K562 (cell line): ENCODE measurements around the gene PA2G4. TPM values are rescaled to one million over a fixed set of nuclear protein-coding genes. Genes with fewer than 3 reads are reported as not detected.

ENCODE experiments used
- ATAC-seq: fragments of 200-7000 bp; cut with Tn5 transposase; 3 replicates; pipeline ENCODE4 v1.9.1; 2020; ENCODE audit warnings: moderate library complexity
- BruUV-seq: library from RNA; stranded (reverse); fragments of 400-500 nt; replicated peaks from 2 replicates; lab custom pipeline; 2021; lab: Mats Ljungman, UMichigan
- CTCF ChIA-PET: fragments of 300-600 bp; formaldehyde crosslinking; extraction: SDS; loops from one replicate; lab custom pipeline; 2021; ENCODE audit warnings: low intra/inter-chr PET ratio; lab: Yijun Ruan, JAX
- POLR2A ChIA-PET: fragments of 300-600, 350-650 bp; sonication (Branson Sonifier 250); formaldehyde crosslinking; extraction: SDS; loops from one replicate; lab custom pipeline; 2021; ENCODE audit warnings: antibody characterized with exemption, inconsistent platforms; lab: Yijun Ruan, JAX
- DNase-seq, 4 experiments: peaks; one replicate each; pipeline versions ENCODE4 v3.0.0 to v3.0.0-alpha.2; 2011 to 2018; ENCODE audit warnings: low spot score in 3 of 4, mixed read lengths in 3 of 4; ENCODE audit errors: extremely low read depth in 1 of 4
- FAIRE-seq: peaks from 2 replicates; lab custom pipeline; 2011; peaks lifted over from hg19 to GRCh38; lab: Jason Lieb, UNC
- H2AFZ ChIP-seq: 2 replicates; pipeline ENCODE4 v1.6.0; 2011; ENCODE audit warnings: low read depth, low read length, control low read depth, inconsistent platforms
- H3K27ac ChIP-seq: fragments of 200-600 bp; 3 replicates; pipeline ENCODE4 v1.8.0; 2011; ENCODE audit warnings: low read depth, mild to moderate bottlenecking, control low read depth, inconsistent platforms, low read length, moderate library complexity, mixed read lengths; ENCODE audit errors: extremely low read depth
- H3K27me3 ChIP-seq, 2 experiments: fragments of 300-600 bp in 1 of 2; 2 replicates in 1 of 2; 3 replicates in 1 of 2; pipeline versions ENCODE4 v1.6.0 to v1.8.0; 2011; ENCODE audit warnings: inconsistent platforms in 2 of 2, low read length in 2 of 2, mild to moderate bottlenecking in 1 of 2, mixed read lengths in 1 of 2, moderate library complexity in 1 of 2; ENCODE audit not compliant: control insufficient read depth in 2 of 2, insufficient read depth in 2 of 2
- H3K36me3 ChIP-seq: fragments of 300-600 bp; 3 replicates; pipeline ENCODE4 v1.8.0; 2011; ENCODE audit warnings: mild to moderate bottlenecking, low read length, inconsistent platforms; ENCODE audit not compliant: control insufficient read depth, insufficient read depth
- H3K4me1 ChIP-seq, 2 experiments: fragments of 200-600 bp in 1 of 2; replicated peaks in 1 of 2; 2 replicates in 1 of 2; 3 replicates in 1 of 2; pipeline versions ENCODE4 v1.5.1 to v1.8.0; 2011; ENCODE audit warnings: inconsistent platforms in 2 of 2, low read length in 2 of 2, mild to moderate bottlenecking in 1 of 2, mixed read lengths in 1 of 2, moderate library complexity in 1 of 2; ENCODE audit not compliant: control insufficient read depth in 2 of 2, insufficient read depth in 2 of 2
- H3K4me2 ChIP-seq: 2 replicates; pipeline ENCODE4 v1.6.1; 2011; ENCODE audit warnings: low read length, control low read depth, inconsistent platforms, mixed read lengths; ENCODE audit not compliant: insufficient read depth
- H3K4me3 ChIP-seq: fragments of 200-600 bp; sonication (generic), shearing (Covaris generic); 2 replicates; pipeline ENCODE4 v1.5.1; 2016; ENCODE audit warnings: control low read depth, inconsistent platforms
- H3K79me2 ChIP-seq: fragments of 200-600 bp; 3 replicates; pipeline ENCODE4 v1.8.0; 2011; ENCODE audit warnings: low read length, inconsistent platforms; ENCODE audit not compliant: control insufficient read depth, insufficient read depth
- H3K9ac ChIP-seq, 2 experiments: 2 replicates each; pipeline versions ENCODE4 v1.6.0 to v1.6.1; 2011; ENCODE audit warnings: low read depth in 2 of 2, low read length in 2 of 2, control low read depth in 1 of 2, inconsistent platforms in 1 of 2, mild to moderate bottlenecking in 1 of 2, mixed read lengths in 1 of 2; ENCODE audit not compliant: insufficient read depth in 1 of 2
- H3K9me1 ChIP-seq: one replicate; pipeline ENCODE4 v1.6.0; 2011; ENCODE audit warnings: inconsistent platforms, mild to moderate bottlenecking, low read length, moderate library complexity; ENCODE audit not compliant: control insufficient read depth, insufficient read depth
- H3K9me3 ChIP-seq: replicated peaks from 2 replicates; pipeline ENCODE4 v1.5.1; 2011; ENCODE audit warnings: low read depth, low read length, inconsistent platforms; ENCODE audit not compliant: control insufficient read depth, insufficient read depth
- H4K20me1 ChIP-seq: replicated peaks from 2 replicates; pipeline ENCODE4 v1.6.1; 2011; ENCODE audit warnings: low read length, inconsistent platforms, mixed read lengths; ENCODE audit not compliant: control insufficient read depth, insufficient read depth
- JUN ChIP-seq, 2 experiments: sonication (generic) in 1 of 2; formaldehyde crosslinking in 1 of 2; IDR thresholded peaks; 2 replicates each; pipeline versions ENCODE4 v1.6.1 to v1.8.0; 2012 to 2022; ENCODE audit warnings: borderline replicate concordance in 2 of 2, mild to moderate bottlenecking in 2 of 2, improper control_type of control experiment in 1 of 2, low read depth in 1 of 2, low read length in 1 of 2, missing genetic modification reagents in 1 of 2
- POLR2G ChIP-seq: fragments of 200-400 bp; formaldehyde crosslinking; IDR thresholded peaks from 2 replicates; pipeline ENCODE4 v1.6.1; 2017; ENCODE audit warnings: low read depth, mild to moderate bottlenecking, antibody characterized with exemption, low read length, moderate library complexity
- RBFOX2 ChIP-seq: fragments of 200-400 bp; formaldehyde crosslinking; IDR thresholded peaks from 2 replicates; pipeline ENCODE4 v1.6.1; 2017; ENCODE audit warnings: low read depth, mild to moderate bottlenecking, low read length, moderate library complexity
- ZNF316 ChIP-seq: fragments of 450-650 bp; IDR thresholded peaks from 2 replicates; pipeline ENCODE4 v1.6.1; 2016
- ZNF561 ChIP-seq: fragments of 450-650 bp; formaldehyde crosslinking; conservative IDR thresholded peaks from 2 replicates; pipeline ENCODE4 v1.4.0; 2020; ENCODE audit warnings: mild to moderate bottlenecking, moderate library complexity
- ZNF740 ChIP-seq, 3 experiments: fragments of 200-800 bp in 1 of 3; sonication (Bioruptor generic) in 1 of 3; sonication (generic) in 1 of 3; formaldehyde crosslinking in 1 of 3; IDR thresholded peaks; 2 replicates each; pipeline versions ENCODE4 v1.6.1 to v1.8.0; 2016 to 2022; ENCODE audit warnings: mild to moderate bottlenecking in 2 of 3, missing compliant biosample characterization in 2 of 3, missing genetic modification characterization in 2 of 3, missing genetic modification reagents in 1 of 3
- WGBS: fragments of 100-300 bp; shearing (Covaris generic); methylation state at CpG from one replicate; pipeline ENCODE4 v1.1.6; 2016; ENCODE audit warnings: low coverage, mixed read lengths; ENCODE audit not compliant: insufficient coverage; ENCODE audit errors: missing lambda C conversion rate; 5-methylcytosine and 5-hydroxymethylcytosine counted together
- in situ Hi-C: fragments of 300-500 bp; cut with MboI; formaldehyde crosslinking; loops from 4 replicates; pipeline ENCODE4 v1.15.0; 2018; ENCODE audit warnings: inconsistent platforms, mixed read lengths
- intact Hi-C: fragments of 100-400 bp; cut with micrococcal nuclease; formaldehyde crosslinking; loops from 2 replicates; pipeline ENCODE4 v1.14.2; 2022
- polyA plus RNA-seq, 8 experiments: library from polyadenylated mRNA; depleted of rRNA in 4 of 8; stranded (reverse) in 5 of 8; unstranded in 3 of 8; fragments of >200 nt; fragmentation: Nextera tagmentation in 2 of 8; fragmentation: Illumina TruSeq in 1 of 8; extraction: Ambion mirVana in 2 of 8; extraction: Trizol in 1 of 8; gene quantifications; 2 replicates each; pipeline versions ENCODE4 v1.2.1 to v1.2.3, GENCODE V29; 2011 to 2014; ENCODE audit warnings: inconsistent platforms in 1 of 8, missing spikeins in 1 of 8
- total RNA-seq, 7 experiments: library from RNA; depleted of rRNA in 6 of 7; stranded (reverse); fragments of >200 nt in 6 of 7; fragmentation: Illumina TruSeq in 2 of 7; extraction: Trizol in 2 of 7; gene quantifications; 2 replicates each; pipeline versions ENCODE4 v1.2.1 to v1.2.3, GENCODE V29; 2011 to 2021; ENCODE audit warnings: low replicate concordance in 1 of 7
- TF ChIP-seq, protein P1 (sequence below): fragments of 250-450 bp; sonication (Bioruptor Pico); IDR thresholded peaks from 2 replicates; pipeline ENCODE4 v1.9.0; 2021; ENCODE audit warnings: mild to moderate bottlenecking, inconsistent platforms

Gene PA2G4
- total and polyA plus RNA-seq, 9 of the 15 experiments (the other 6 are each of a cell fraction or from before 2014, with no cell fraction given), result 230 to 925 (median 638) TPM

DNA sequence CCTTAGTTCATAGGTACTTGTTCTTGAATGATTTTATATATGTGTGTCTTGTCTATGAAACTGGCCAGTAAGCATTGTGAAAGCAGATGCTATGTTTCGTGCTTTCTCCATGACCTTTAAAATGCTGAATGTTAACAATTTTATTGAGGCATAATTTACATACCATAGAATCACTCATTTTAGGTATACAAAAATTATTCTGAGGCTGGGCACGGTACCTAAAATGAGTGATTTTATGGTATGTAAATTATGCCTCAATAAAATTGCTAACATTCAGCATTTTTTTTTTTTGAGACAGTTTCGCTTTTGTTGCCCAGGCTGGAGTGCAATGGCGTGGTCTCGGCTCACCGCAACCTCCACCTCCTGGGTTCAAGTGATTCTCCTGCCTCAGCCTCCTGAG is 30.5 kb downstream of the PA2G4 start:
- Histone ChIP-seq H2AFZ (no peak overlapping the region), H3K36me3 (peaks cover 96% of the 10 kb centered on the region)
- in situ Hi-C loops, result no loop called here

GRCh38 chr12:56137853-56138571 is 33.7 kb downstream of the PA2G4 start:
- Histone ChIP-seq H4K20me1 (no peaks in the 10 kb centered on the region; the same call in 1 of the 2 replicates), H2AFZ (no peak overlapping the region), H3K9me1 (no peaks in the 10 kb centered on the region), H3K4me1 (no peaks in the 10 kb centered on the region; a peak in 1 of 5 replicates), H3K4me3 (no peak overlapping the region), H3K36me3 (peaks cover 92% of the 10 kb centered on the region), H3K79me2 (peaks cover 8% of the 10 kb centered on the region; the same call in 1 of the 3 replicates), H3K27me3 (no peaks in the 10 kb centered on the region), H3K4me2 (no peak overlapping the region), H3K27ac (no peak overlapping the region), H3K9ac (no peak overlapping the region; a peak in 1 of 4 replicates), H3K9me3 (no peaks in the 10 kb centered on the region)
- BruUV-seq, result no TSS peak
- no peak for DNase-seq
- peak; percentile 56; the same call in 1 of the 2 replicates for TF ChIP-seq POLR2G
- no peak for TF ChIP-seq ZNF561
- peak; percentile 71 for TF ChIP-seq RBFOX2
- 0 out of 2 replicates have a peak, but pooled peaks have one; percentile 23 for TF ChIP-seq ZNF740 (CRISPR knock-in tag; IDR thresholded peaks at IDR 0.05)
- no peak for TF ChIP-seq ZNF740 (tag; IDR thresholded peaks at IDR 0.05)
- TF ChIP-seq, protein P1, sequence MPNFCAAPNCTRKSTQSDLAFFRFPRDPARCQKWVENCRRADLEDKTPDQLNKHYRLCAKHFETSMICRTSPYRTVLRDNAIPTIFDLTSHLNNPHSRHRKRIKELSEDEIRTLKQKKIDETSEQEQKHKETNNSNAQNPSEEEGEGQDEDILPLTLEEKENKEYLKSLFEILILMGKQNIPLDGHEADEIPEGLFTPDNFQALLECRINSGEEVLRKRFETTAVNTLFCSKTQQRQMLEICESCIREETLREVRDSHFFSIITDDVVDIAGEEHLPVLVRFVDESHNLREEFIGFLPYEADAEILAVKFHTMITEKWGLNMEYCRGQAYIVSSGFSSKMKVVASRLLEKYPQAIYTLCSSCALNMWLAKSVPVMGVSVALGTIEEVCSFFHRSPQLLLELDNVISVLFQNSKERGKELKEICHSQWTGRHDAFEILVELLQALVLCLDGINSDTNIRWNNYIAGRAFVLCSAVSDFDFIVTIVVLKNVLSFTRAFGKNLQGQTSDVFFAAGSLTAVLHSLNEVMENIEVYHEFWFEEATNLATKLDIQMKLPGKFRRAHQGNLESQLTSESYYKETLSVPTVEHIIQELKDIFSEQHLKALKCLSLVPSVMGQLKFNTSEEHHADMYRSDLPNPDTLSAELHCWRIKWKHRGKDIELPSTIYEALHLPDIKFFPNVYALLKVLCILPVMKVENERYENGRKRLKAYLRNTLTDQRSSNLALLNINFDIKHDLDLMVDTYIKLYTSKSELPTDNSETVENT (CRISPR knock-in tag), result no peak
- no peak; the same call in 2 of the 3 replicates for ATAC-seq
- intact Hi-C loops, result no loop called here
- 96% methylated on average over 14 of the region's 14 CpGs for WGBS
- ChIA-PET CTCF (no interaction called here), POLR2A (interaction anchor here (0.8 to 1.5 kb wide), 5 partner anchors 9 to 133 kb away, joined by 3 to 7 read pairs (median 3); partner anchors contain the start of gene ZC3H10)
- in situ Hi-C loops, result no loop called here
- FAIRE-seq, result no peak

More for the DNA sequence above, 30.5 kb downstream of the PA2G4 start:
- H3K9me3 ChIP-seq, result no peaks in the 10 kb centered on the region
- no TSS peak for BruUV-seq
- H4K20me1 ChIP-seq, result no peaks in the 10 kb centered on the region; the same call in none of the 2 replicates
- peaks cover 34% of the 10 kb centered on the region for H3K79me2 ChIP-seq
- ChIA-PET CTCF (no interaction called here), POLR2A (interaction anchor here (0.9 to 1.6 kb wide), 2 partner anchors 9 to 14 kb away, joined by 3 to 6 read pairs; no protein-coding TSS in a partner anchor)
- peaks cover 6% of the 10 kb centered on the region for H3K9me1 ChIP-seq
- FAIRE-seq (no peak), DNase-seq (no peak), ATAC-seq (no peak)
- no peak overlapping the region for H3K9ac ChIP-seq
- peaks cover 6 to 8% of the 10 kb centered on the region in 2 experiments; a peak in 3 of 5 replicates for H3K4me1 ChIP-seq
- no peak overlapping the region for H3K4me3 ChIP-seq
- intact Hi-C loops, result no loop called here
- H3K27me3 ChIP-seq, result no peaks in the 10 kb centered on the region
- H3K4me2 ChIP-seq, result no peak overlapping the region
- H3K27ac ChIP-seq, result no peak overlapping the region
- 95% methylated on average over 6 of the region's 6 CpGs for WGBS
- TF ChIP-seq JUN (IDR thresholded peaks at IDR 0.05; ENCODE audit: borderline replicate concordance, low read depth, low read length), result no peak
- no peak for TF ChIP-seq JUN (CRISPR knock-in tag; IDR thresholded peaks at IDR 0.05; ENCODE audit: borderline replicate concordance)
- peak; percentile 12; the same call in 1 of the 2 replicates for TF ChIP-seq ZNF316
